Lower lobe of right lung (tissue), 2 donors: ENCODE measurements around the gene SKA1. TPM values are rescaled to one million over a fixed set of nuclear protein-coding genes. Genes with fewer than 3 reads are reported as not detected.

Experiments
- ATAC-seq, 2 donors: fragments of 200-7000 bp; cut with Tn5 transposase; one replicate each; pipeline ENCODE4 v1.9.1; 2020 to 2022; ENCODE audit warnings: mild to moderate bottlenecking in 2 of 2, moderate library complexity in 2 of 2
- DNase-seq: peaks from one replicate; pipeline ENCODE4 v3.0.0-alpha.2; 2020
- H3K27ac ChIP-seq: fragments of 200-600 bp; one replicate; pipeline ENCODE4 v1.8.0; 2022
- H3K27me3 ChIP-seq: fragments of 200-600 bp; one replicate; pipeline ENCODE4 v1.8.0; 2022; ENCODE audit warnings: low read depth
- H3K36me3 ChIP-seq: fragments of 200-600 bp; one replicate; pipeline ENCODE4 v1.8.0; 2022; ENCODE audit warnings: mild to moderate bottlenecking
- H3K4me1 ChIP-seq: fragments of 200-600 bp; one replicate; pipeline ENCODE4 v1.8.0; 2022
- H3K4me3 ChIP-seq: fragments of 200-600 bp; one replicate; pipeline ENCODE4 v1.8.0; 2022; ENCODE audit warnings: mild to moderate bottlenecking
- H3K9me3 ChIP-seq: fragments of 200-600 bp; one replicate; pipeline ENCODE4 v1.8.0; 2022
- intact Hi-C: fragments of 100-400 bp; cut with DNase I; formaldehyde crosslinking; loops from one replicate; pipeline ENCODE4 v1.11.0; 2022
- total RNA-seq: library from RNA; stranded (reverse); fragmentation: NEBNext Ultra II Directional; extraction: Animal tissue kit (Norgen Biotek cat#: 25700); gene quantifications from one replicate; pipeline ENCODE4 v1.2.1, GENCODE V29; 2021
- TF ChIP-seq, protein P1 (sequence below): fragments of 200-600 bp; IDR thresholded peaks from one replicate; pipeline ENCODE4 v1.8.0; 2022; ENCODE audit warnings: antibody characterized with exemption, mild to moderate bottlenecking
- donor health status: DM: no; HTN: yes; CAD: no; lungs with severe emphysema.

The SKA1 gene
- total RNA-seq, 1 donor from 2014 or later = 1.2 TPM

DNA sequence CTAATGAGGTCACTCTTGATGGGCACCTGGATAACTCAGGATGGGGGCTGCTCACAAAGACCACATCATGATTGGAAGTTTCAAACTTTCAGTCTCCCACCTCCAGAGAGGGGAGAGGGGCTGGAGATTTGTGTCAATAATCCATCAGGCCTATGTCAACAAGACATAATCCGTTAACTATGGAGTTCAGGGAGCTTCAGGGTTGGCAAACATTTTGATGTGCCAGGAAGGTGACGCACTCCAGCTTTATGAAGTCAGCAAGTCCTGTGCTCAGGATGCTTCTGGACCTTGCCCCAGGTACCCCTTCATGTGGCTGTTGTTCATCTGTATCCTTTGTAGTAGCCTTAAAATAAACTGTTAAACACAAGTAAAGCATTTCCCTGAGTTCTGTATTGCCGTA lies 19.0 kb downstream of the SKA1 start:
- intact Hi-C loops = no loop called here
- no peaks in the 10 kb centered on the region for H3K36me3 ChIP-seq

DNA sequence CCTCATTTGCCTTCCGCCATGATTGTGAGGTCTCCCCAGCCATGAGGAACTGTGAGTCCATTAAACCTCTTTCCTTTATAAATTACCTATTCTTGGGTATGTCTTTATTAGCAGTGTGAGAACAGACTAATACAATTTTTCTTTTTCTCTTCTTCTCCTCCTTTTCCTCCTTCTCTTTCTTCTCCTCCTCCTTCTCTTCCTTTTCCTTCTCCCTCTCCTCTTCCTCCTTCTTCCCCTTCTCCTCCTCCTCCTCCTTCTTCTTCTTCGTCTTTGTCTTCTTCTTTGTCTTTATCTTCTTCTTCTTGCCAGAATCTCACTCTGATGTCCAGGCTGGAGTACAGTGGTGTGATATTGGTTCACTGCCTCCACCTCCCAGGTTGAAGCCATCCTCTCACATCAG lies 20.2 kb downstream of the SKA1 start:
- Histone ChIP-seq H3K4me3 (no peak overlapping the region), H3K36me3 (no peaks in the 10 kb centered on the region), H3K27ac (no peak overlapping the region), H3K9me3 (no peaks in the 10 kb centered on the region), H3K4me1 (no peaks in the 10 kb centered on the region), H3K27me3 (no peaks in the 10 kb centered on the region)
- DNase-seq (no peak), ATAC-seq (no peak)
- intact Hi-C loops = no loop called here
- TF ChIP-seq, protein P1, sequence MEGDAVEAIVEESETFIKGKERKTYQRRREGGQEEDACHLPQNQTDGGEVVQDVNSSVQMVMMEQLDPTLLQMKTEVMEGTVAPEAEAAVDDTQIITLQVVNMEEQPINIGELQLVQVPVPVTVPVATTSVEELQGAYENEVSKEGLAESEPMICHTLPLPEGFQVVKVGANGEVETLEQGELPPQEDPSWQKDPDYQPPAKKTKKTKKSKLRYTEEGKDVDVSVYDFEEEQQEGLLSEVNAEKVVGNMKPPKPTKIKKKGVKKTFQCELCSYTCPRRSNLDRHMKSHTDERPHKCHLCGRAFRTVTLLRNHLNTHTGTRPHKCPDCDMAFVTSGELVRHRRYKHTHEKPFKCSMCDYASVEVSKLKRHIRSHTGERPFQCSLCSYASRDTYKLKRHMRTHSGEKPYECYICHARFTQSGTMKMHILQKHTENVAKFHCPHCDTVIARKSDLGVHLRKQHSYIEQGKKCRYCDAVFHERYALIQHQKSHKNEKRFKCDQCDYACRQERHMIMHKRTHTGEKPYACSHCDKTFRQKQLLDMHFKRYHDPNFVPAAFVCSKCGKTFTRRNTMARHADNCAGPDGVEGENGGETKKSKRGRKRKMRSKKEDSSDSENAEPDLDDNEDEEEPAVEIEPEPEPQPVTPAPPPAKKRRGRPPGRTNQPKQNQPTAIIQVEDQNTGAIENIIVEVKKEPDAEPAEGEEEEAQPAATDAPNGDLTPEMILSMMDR = no peak

More for the DNA sequence above, 19.0 kb downstream of the SKA1 start:
- Histone ChIP-seq H3K4me3 (no peak overlapping the region), H3K27me3 (no peaks in the 10 kb centered on the region), H3K4me1 (no peaks in the 10 kb centered on the region), H3K27ac (no peak overlapping the region), H3K9me3 (no peaks in the 10 kb centered on the region)
- TF ChIP-seq, protein P1 = no peak
- no peak for ATAC-seq
- no peak for DNase-seq

DNA sequence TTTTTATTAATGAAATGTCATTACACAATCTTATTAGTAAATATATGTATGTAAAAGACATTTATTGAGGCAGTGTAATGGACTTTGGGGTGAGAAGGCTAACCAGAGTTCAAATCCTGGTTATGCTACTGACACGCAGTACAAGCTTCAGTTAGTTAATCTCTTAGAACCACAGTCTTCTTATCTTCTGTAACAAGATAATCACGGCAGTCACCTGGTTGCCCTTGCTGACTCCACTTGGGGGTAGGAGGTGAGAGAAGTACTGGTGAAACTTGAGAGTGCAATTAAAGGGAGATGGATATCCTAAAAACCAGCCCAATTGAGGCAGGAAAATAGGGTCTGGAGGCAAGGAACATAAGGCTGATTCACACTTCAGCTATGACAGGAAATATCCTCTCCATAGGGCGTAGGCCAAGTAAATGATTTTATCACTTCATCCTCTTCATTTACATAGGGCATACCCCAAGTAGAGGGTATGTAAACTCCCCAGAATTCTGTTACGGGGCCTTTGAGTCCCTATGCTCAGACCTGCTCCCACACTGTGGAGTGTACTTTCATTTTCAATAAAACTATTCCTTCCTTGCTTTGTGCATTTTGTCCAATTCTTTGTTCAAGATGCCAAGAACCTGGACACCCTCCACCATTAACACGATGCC lies 21.3 kb downstream of the SKA1 start:
- Histone ChIP-seq H3K4me3 (no peak overlapping the region), H3K36me3 (no peaks in the 10 kb centered on the region), H3K4me1 (no peaks in the 10 kb centered on the region), H3K27ac (no peak overlapping the region), H3K9me3 (no peaks in the 10 kb centered on the region), H3K27me3 (peaks cover 6% of the 10 kb centered on the region)
- DNase-seq (no peak), ATAC-seq (no peak)
- intact Hi-C loops = no loop called here
- TF ChIP-seq, protein P1 = no peak

DNA sequence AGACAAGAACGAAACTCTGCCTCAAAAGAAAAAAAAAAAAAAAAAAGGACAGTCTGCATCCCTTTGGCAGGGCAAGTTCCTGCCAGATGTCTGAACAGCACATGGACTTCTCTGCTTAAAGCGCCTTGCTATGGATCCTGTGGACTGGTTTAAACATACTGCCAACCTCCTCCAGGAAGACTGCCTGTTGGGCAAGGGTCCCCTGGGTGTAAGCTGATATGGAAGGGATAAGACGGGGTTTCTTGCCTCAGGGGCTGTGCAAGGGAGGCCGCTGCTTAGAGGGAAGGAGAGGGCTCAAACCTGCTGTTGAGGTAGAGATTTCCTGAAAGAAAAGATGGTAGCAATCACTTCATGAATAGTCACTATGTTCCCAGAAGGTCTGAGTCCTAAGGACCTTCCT lies 22.2 kb downstream of the SKA1 start:
- Histone ChIP-seq H3K36me3 (no peaks in the 10 kb centered on the region), H3K4me3 (no peak overlapping the region), H3K27me3 (peaks cover 15% of the 10 kb centered on the region), H3K9me3 (no peaks in the 10 kb centered on the region), H3K27ac (no peak overlapping the region), H3K4me1 (no peaks in the 10 kb centered on the region)
- TF ChIP-seq, protein P1 = no peak
- ATAC-seq (no peak), DNase-seq (no peak)
- intact Hi-C loops = no loop called here

DNA sequence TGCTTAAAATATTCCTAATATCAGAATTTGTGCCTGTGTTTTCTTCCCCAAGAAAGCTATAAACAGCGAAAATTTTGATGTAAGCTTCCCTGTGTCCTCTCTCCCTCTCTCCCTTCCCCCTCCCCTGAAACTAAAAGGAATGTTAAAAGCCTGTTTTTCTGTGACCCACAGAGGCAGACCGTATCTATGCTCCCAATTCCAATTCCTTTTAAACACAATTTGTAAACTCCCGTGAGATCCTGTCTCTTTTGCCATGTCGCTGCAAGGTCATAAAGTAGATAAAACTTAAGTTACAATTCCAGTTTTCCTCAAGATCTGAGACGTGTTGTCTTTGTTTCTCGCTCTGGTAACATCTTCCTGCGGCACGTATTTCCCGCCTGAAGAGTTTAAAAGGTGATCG lies 23.3 kb downstream of the SKA1 start:
- ATAC-seq = no peak
- H3K27ac ChIP-seq = no peak overlapping the region

More for the DNA sequence above, 23.3 kb downstream of the SKA1 start:
- H3K9me3 ChIP-seq = no peaks in the 10 kb centered on the region
- intact Hi-C loops = no loop called here
- H3K4me1 ChIP-seq = no peaks in the 10 kb centered on the region
- TF ChIP-seq, protein P1 = no peak
- H3K4me3 ChIP-seq = no peak overlapping the region
- peaks cover 19% of the 10 kb centered on the region for H3K27me3 ChIP-seq
- DNase-seq = no peak
- H3K36me3 ChIP-seq = no peaks in the 10 kb centered on the region
